ENCODE results near the gene CUTA.
A peak's percentile ranks its signal among the peaks of the same experiment; 100 is the strongest.
"Not testable (repeated sequence)": the region's sequence is repeated elsewhere in the genome, so short reads cannot be mapped to it uniquely, and the experiment has no call there.

Gene CUTA

DNA sequence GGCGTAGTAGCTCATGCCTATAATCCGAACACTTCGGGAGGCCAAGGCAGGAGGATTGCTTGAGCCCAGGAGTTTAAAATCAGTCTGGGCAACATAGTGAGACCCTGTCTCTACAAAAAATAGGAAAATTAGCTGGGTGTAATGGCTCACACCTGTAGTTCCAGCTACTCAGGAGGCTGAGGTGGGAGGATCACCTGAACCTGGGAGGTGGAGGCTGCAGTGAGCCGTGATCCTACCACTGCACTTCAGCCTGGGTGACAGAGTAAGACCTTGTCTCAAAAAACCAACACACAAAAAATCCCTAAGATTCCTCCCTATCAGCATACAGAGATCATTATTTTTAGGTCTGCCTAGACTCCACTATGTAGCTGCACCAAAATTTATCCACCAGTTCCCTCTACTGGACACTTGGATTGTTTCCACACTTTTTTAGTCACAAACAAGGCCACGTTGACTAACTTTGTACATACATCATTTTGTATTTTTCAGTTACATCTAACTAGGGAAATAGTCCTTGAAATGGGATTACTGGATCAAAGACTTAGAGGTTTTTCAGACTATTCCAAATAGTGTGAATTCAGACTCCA, 10.7 kb downstream of the CUTA start:
- Mint-ChIP-seq H3K4me3 (no peak overlapping the region), H3K36me3 (ENCODE audit: low read depth) (peaks cover 38% of the 10 kb centered on the region), H3K27me3 (ENCODE audit: low read depth) (no peaks in the 10 kb centered on the region), H3K9me3 (no peaks in the 10 kb centered on the region), H3K4me1 (peaks cover 12% of the 10 kb centered on the region), H3K27ac (peak overlapping the region; percentile 31 to 68 (median 50))
- TF ChIP-seq, protein P1, sequence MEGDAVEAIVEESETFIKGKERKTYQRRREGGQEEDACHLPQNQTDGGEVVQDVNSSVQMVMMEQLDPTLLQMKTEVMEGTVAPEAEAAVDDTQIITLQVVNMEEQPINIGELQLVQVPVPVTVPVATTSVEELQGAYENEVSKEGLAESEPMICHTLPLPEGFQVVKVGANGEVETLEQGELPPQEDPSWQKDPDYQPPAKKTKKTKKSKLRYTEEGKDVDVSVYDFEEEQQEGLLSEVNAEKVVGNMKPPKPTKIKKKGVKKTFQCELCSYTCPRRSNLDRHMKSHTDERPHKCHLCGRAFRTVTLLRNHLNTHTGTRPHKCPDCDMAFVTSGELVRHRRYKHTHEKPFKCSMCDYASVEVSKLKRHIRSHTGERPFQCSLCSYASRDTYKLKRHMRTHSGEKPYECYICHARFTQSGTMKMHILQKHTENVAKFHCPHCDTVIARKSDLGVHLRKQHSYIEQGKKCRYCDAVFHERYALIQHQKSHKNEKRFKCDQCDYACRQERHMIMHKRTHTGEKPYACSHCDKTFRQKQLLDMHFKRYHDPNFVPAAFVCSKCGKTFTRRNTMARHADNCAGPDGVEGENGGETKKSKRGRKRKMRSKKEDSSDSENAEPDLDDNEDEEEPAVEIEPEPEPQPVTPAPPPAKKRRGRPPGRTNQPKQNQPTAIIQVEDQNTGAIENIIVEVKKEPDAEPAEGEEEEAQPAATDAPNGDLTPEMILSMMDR (IDR thresholded peaks at IDR 0.05; ENCODE audit: unreplicated experiment in 3 of 3) = peak in 2 of 3 experiments; percentile 18 to 47

DNA sequence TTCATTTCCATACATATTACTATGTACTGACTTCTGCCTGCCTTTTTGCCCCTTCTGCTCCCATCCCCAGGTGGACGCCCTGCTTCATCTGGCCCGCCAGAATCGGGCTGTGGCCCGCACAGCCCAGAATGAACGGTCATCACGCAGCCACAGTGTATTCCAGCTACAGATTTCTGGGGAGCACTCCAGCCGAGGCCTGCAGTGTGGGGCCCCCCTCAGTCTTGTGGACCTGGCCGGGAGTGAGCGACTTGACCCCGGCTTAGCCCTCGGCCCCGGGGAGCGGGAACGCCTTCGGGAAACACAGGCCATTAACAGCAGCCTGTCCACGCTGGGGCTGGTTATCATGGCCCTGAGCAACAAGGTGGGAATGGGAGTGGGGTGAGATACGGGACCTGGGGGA, 11.8 kb downstream of the CUTA start:
- peaks cover 38% of the 10 kb centered on the region for H3K36me3 Mint-ChIP-seq (ENCODE audit: low read depth)
- no peaks in the 10 kb centered on the region for H3K9me3 Mint-ChIP-seq
- H3K4me3 Mint-ChIP-seq = no peak overlapping the region
- TF ChIP-seq, protein P1 (IDR thresholded peaks at IDR 0.05; ENCODE audit: unreplicated experiment in 3 of 3) = no peak
- no peaks in the 10 kb centered on the region for H3K27me3 Mint-ChIP-seq (ENCODE audit: low read depth)
- H3K4me1 Mint-ChIP-seq = peaks cover 4% of the 10 kb centered on the region
- no peak overlapping the region for H3K27ac Mint-ChIP-seq

DNA sequence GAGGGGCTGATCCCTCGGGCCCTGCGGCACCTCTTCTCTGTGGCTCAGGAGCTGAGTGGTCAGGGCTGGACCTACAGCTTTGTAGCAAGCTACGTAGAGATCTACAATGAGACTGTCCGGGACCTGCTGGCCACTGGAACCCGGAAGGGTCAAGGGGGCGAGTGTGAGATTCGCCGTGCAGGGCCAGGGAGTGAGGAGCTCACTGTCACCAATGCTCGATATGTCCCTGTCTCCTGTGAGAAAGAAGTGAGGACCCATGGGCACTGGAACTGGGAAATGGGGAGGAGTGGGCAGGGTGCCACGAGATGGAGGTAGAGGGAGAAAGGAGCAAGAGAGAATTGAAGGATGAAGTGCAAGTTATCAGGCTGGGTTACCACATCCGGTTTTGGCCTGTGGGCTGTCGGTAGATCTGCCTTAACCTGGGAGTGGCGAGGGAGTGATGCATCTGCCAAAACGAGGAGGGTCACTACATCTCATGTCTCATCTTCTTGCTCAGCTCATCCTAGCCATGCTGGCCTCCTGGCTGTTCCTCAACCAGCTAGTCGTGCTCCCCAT, 12.4 kb downstream of the CUTA start:
- Mint-ChIP-seq H3K36me3 (ENCODE audit: low read depth) (peaks cover 41% of the 10 kb centered on the region), H3K27ac (no peak overlapping the region), H3K4me1 (peaks cover 4% of the 10 kb centered on the region), H3K4me3 (no peak overlapping the region), H3K9me3 (no peaks in the 10 kb centered on the region), H3K27me3 (ENCODE audit: low read depth) (no peaks in the 10 kb centered on the region)
- TF ChIP-seq, protein P1 (IDR thresholded peaks at IDR 0.05; ENCODE audit: unreplicated experiment in 3 of 3) = no peak

DNA sequence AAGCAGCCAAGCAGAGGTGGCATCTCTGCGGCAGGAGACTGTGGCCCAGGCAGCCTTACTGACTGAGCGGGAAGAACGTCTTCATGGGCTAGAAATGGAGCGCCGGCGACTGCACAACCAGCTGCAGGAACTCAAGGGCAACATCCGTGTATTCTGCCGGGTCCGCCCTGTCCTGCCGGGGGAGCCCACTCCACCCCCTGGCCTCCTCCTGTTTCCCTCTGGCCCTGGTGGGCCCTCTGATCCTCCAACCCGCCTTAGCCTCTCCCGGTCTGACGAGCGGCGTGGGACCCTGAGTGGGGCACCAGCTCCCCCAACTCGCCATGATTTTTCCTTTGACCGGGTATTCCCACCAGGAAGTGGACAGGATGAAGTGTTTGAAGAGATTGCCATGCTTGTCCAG, 13.0 kb downstream of the CUTA start:
- H3K27me3 Mint-ChIP-seq (ENCODE audit: low read depth) = no peaks in the 10 kb centered on the region
- no peaks in the 10 kb centered on the region for H3K9me3 Mint-ChIP-seq
- no peak overlapping the region for H3K4me3 Mint-ChIP-seq
- TF ChIP-seq, protein P1 (IDR thresholded peaks at IDR 0.05; ENCODE audit: unreplicated experiment in 3 of 3) = no peak
- peaks cover 2% of the 10 kb centered on the region for H3K4me1 Mint-ChIP-seq
- H3K27ac Mint-ChIP-seq = no peak overlapping the region
- peaks cover 47% of the 10 kb centered on the region for H3K36me3 Mint-ChIP-seq (ENCODE audit: low read depth)

DNA sequence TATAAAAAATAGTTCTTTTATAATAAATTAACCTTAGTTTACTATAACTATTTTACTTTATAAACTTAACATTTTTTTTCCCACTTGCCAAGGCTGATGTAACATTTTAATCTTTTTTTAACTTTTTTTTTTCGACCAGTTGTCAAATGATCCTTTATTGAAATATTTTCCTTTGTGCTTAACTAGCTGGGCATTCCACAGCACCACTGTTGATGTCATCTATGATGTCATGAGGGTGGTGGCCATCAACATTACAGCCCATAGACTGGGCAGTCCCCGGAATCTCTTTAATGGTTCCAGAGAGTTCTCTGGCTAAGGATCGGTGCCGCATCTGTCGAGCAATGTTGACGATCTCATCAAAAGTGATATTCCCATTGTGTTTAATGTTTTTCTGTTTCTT, 18.0 kb downstream of the CUTA start:
- not testable (repeated sequence) for H3K4me1 Mint-ChIP-seq; H3K9me3 Mint-ChIP-seq; H3K4me3 Mint-ChIP-seq; H3K27ac Mint-ChIP-seq; H3K27me3 Mint-ChIP-seq (ENCODE audit: low read depth)
- peaks cover 44% of the 10 kb centered on the region for H3K36me3 Mint-ChIP-seq (ENCODE audit: low read depth)

DNA sequence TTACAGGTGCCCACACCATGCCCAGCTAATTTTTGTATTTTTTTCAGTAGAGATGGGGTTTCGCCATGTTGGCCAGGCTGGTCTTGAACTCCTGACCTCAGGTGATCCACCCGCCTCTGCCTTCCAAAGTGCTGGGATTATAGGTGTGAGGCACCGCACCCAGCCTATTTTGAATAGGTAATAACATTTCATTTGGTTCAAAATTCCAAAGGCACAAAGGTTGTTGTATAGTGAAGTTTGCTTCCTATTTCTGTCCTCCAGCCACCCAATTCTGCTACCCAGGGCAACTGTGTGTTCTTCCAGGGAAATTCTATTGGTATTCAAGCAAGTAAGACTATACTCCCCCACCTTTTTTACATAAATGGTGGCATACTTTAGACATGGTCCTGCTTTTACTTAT, 19.3 kb downstream of the CUTA start:
- not testable (repeated sequence) for H3K9me3 Mint-ChIP-seq

DNA sequence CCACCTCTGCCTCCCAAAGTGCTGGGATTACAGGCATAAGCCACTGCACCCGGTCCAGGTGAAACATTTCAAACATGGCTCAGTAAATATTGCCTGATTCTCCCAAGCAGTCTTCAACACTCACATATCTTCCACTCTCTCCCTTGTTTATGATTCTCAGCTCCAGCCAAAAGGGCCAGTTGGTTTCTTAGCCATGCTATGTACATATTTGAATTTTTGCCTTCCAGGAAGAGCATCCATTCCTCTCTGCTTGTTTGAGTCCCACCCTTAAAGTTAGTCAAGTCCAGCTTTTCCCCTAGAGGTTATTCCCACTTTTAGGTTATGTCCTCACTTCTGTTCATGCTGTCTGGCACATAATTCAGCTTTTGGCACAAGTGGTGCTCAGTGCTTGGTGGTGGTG, 20.4 kb downstream of the CUTA start:
- Mint-ChIP-seq H3K27me3 (ENCODE audit: low read depth) (no peaks in the 10 kb centered on the region), H3K4me1 (peaks cover 24% of the 10 kb centered on the region), H3K4me3 (no peak overlapping the region), H3K9me3 (no peaks in the 10 kb centered on the region), H3K27ac (no peak overlapping the region), H3K36me3 (ENCODE audit: low read depth) (peaks cover 23% of the 10 kb centered on the region)
- TF ChIP-seq, protein P1 (IDR thresholded peaks at IDR 0.05; ENCODE audit: unreplicated experiment in 3 of 3) = no peak

More for the DNA sequence above, 19.3 kb downstream of the CUTA start:
- not testable (repeated sequence) for H3K27me3 Mint-ChIP-seq (ENCODE audit: low read depth); H3K27ac Mint-ChIP-seq; H3K4me3 Mint-ChIP-seq
- peaks cover 16% of the 10 kb centered on the region for H3K4me1 Mint-ChIP-seq
- H3K36me3 Mint-ChIP-seq (ENCODE audit: low read depth) = peaks cover 32% of the 10 kb centered on the region

Data from nephron (organoid).